GM21526 (cell line): ENCODE data around the gene GJA3.
A peak's percentile ranks its signal among the peaks of the same experiment; 100 is the strongest.

Source experiments
- ATAC-seq: cut with Tn5 transposase; IDR thresholded peaks from one replicate; pipeline ENCODE4 v1.9.1; 2021; ENCODE audit warnings: moderate library complexity; ENCODE audit not compliant: unreplicated experiment, low FRiP score

GJA3 gene

DNA sequence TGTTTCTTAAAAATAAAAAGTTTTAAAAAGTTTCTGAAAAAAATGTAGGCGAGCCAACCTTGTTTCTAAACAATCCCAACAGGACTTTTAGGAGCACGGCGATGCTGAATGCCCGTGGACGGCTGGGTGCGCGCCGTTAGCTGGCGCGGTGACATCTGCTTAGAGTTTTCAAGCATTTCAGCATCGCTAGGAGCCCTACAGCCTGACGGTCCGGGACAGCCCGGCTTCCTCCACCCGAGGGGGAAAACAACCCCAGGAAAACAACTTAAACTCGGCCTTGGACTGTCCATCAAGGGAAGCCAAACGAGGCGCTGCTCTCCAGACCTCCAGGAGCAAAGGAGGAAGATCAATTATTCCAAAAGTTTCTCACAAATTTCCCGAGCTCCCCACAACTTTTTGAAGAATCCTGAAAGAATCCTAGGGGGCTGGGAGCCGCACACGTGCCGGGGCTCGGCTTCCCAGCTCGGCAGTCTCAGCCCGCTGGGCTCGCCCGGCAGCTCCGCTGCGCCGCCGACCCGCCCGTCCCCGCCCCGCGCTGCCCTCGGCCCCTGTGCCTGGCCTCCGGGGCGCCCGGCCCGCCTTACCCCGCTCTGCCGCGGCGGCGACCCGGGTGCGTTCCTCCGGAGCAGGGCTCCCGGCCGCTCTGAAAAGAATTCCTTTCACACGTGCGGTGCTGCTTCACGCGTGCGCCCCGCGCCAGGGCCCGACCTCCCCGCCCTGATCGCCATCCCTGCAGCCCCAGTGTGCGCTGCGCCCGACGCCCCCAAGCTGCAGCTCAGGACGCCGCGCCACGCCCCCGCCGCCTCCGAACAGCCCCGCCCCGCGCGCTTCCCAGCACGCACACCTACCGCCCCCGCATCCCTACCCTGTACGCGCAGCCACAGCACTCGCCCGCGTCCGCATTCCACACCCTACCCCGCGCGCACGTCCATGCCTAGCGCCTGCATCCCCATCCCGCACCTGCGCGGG, at the start of gene GJA3:
TSS of gene GJA3 (minus strand) at position 747 of the 969 bp plus-strand sequence. CDS start 17,764 bp downstream, outside the sequence.
- peak; percentile 48 for ATAC-seq

DNA sequence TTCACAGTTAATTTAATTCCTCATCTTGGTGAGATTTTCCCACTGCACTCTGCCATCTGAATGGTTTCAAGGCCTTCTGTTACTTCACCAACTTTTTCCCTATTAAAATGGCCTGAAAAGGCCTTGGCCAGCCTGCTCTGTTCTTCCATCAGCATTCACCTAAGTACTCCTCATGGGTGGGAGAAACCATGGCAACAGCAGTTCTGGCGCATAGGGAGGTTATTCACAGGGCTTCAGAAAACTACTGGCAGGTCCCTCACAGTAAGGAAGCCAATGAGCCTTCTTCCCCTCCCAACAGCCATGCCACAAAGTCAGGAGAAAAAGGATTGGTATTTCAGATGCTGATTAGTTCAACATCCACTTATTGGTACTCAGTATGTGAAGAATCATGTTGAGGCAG, 49.1 kb upstream of the GJA3 start:
- no peak for ATAC-seq

GRCh38 chr13:20206698-20207235, 45.9 kb upstream of the GJA3 start:
- no peak for ATAC-seq

DNA sequence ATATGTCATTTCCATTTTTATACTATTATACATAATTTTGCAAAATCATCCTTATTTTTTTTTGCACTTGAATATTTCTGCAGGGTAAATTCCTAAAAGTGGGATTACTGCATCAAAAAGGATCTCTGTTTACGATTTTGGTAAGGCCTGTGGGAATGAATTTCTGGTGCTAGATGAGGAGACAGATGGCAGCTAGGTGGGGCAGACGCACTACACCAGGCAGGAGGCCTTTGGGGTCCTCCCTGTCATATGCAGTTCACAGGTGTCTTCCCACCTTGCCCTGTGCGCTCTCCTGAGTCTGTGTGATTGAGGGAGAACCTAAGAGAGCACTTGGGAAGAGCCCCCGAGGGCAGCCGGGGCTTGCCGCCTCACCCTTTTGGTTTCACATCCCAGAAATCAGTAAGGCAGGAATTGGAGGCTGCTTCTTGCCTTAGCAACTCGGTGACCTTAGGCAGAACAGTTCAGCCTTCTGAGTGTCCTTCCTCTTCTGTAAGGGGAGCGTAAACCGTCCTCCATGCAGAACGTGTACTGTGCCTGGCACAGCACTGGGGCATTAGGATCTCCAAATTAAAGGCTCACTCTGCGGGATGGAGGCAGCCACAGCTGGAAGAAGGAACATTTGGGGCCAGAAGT, 45.3 kb upstream of the GJA3 start:
- ATAC-seq: no peak

DNA sequence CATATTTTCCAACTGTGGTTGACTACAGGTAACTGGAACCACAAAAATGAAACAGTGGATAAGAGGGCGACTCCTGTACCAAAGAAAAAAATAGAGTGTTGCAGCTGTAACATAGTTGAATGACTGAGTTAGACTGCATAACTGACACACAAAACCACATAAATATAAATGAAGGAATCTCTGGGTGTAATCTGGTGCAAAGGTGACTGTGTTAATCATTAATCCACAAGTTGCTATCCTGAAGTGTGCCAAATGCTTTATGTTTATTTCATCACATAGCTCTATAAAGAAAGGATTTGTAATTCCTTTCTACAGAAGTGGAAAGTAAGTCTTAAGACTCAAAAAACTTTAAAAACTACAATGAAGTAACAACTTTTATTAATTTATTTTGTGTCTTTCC, 37.9 kb upstream of the GJA3 start:
- ATAC-seq: no peak

DNA sequence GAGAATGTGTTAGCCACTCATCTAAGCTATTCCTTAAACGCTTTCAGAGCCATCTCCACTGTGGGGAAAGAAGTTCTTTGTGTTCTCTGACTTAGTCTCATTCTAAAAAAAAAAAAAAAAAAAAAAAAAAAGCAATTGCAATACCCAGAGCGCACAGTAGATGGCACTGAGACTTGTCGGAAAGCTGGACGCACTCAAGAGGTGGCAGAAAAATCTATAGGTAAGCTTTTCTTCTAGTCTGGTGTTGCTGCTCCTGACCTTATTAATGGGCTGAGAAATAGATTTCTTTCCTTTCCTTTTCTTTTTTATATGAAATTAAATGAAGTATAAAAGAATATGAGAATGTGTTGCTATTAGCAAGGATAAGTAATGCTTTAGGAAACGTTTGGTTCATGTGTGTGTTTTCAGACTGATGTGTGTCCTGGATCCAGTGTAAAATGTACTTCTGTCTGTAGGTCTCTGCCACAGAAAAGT, 36.5 kb upstream of the GJA3 start:
- ATAC-seq: no peak

DNA sequence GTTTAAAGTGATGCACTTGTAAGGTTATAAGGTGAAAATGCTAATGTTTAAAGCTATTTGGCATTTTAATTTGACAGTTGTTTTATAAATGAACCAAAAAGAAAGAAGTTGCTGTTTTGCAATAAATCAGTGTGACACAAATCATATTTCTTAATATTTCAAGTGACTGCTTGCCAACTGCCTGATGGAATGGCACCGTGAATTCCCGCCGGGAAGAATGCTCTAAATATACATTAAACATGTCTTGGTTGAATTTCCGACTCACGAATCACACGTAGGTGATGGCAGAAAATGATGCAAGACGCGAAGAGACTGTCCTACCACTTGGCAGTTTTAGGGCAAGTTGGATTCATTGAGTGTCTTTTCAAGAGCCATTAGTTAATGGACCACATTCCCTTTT, 34.9 kb upstream of the GJA3 start:
- no peak for ATAC-seq

- no peak for ATAC-seq
Measured at GRCh38 chr13:20193907-20194631, 33.2 kb upstream of the GJA3 start.

- ATAC-seq: no peak
Measured at GRCh38 chr13:20193162-20193906, 32.5 kb upstream of the GJA3 start.

DNA sequence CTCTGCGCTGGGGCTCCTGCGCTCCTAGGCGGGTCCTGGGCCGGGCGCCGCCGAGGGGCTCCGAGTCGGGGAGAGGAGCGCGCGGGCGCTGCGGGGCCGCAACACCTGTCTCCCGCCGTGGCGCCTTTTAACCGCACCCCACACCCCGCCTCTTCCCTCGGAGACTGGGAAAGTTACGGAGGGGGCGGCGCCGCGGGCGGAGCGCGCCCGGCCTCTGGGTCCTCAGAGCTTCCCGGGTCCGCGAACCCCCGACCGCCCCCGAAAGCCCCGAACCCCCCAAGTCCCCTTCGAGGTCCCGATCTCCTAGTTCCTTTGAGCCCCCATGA, 31.9 kb upstream of the GJA3 start, which contains the start of gene GJB2:
TSS of gene GJB2 (minus strand) at position 103 of the 326 bp plus-strand sequence. CDS start 3,357 bp downstream, outside the sequence.
- ATAC-seq: no peak

GRCh38 chr13:20192158-20192835, 31.4 kb upstream of the GJA3 start:
- ATAC-seq: no peak

DNA sequence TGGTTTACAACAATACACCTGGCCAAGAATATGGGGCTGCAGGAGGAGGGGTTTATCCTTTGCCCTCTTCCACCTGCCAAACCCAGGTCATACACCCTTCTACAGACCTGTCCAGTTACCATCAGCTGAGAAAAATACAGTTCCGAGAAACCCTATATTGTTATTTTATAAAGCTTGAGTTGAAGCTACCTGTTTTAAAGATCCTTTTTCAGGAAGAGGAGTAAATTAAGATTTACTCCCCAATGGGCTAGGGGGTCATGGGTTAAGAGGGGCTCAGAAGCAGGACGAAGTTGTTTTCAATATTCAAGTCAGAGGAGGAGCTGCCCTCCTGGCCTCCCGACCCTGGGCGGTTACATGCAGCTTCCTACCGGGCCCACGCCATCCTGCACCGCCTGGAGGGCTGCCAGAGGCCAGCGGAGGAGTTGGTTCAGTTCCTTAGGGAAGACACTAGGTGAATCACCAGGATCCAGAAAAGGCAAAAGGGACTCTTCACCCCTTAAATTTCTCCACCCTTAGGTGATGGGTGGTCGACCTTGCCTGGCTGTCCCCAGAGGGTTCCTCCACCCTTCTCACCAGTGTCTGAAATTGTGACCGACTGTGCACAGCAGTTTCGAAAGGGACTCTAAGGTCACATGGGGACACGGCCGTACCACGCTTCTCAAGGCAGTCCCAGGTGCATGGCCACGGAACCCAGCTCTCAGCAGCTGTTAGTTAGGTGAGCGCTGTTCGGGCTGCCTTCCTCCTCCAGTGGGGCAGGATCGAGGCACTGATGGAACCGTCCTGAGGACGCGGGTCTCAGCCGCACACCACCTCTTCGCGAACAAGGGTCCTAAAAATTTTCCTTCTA, 30.7 kb upstream of the GJA3 start:
- ATAC-seq: no peak

DNA sequence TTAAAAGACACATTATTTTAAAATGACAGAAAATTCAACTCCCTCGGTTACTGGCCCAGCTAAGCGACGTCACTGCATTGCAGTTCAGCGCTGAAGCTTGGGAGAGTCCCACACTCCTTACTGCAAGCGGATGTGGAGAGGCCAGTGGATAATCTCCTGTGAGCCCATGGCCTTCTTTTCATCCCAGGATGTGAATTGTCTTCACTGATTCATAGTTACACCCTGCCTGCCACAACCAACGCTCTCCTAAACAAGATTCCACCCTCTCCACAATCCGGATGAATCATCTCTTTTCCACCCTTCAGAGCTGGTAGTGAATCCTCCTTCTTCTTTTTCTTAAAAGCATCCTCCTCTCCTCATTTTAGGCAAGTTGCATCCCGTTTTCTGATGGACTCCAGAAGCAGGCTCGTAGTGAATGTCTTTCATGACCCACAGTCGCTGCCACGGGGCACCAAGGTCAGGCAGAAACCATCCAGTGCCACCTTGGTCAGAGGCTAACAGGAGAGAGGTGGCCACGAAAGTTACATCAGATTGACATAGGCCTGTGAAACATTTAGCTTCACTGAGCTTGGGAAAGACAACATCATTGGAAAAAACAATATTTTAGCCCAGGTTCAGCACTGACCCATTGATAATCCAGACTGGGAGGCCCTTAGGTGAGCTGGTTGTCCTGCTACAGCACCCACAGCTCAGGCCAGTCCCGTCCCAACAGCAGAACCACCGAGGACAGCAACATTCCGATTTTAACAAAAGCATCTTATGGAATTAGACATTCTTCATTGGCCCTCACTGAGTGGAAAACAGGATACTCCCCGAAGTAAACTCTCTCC, 29.8 kb upstream of the GJA3 start:
- ATAC-seq: no peak

DNA sequence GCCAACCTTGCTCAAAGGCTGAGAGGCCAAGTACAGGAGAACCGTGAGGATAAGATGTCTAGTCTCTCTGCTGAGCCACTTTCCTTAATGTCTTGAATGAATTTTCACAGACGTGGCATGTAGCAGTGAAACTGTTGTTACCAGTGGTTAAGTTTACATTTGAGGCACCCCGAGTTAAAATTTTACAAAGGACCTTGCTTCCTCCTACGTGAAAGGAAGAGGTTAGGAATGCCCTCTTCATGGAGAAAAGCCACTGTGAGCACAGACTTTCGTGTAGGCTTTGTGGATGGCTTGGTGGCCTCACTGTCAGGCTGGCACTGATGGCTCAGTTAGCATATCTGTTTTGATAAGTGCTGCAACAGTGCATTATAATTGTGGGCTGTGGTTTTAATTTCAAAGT, 29.2 kb upstream of the GJA3 start:
- no peak for ATAC-seq

DNA sequence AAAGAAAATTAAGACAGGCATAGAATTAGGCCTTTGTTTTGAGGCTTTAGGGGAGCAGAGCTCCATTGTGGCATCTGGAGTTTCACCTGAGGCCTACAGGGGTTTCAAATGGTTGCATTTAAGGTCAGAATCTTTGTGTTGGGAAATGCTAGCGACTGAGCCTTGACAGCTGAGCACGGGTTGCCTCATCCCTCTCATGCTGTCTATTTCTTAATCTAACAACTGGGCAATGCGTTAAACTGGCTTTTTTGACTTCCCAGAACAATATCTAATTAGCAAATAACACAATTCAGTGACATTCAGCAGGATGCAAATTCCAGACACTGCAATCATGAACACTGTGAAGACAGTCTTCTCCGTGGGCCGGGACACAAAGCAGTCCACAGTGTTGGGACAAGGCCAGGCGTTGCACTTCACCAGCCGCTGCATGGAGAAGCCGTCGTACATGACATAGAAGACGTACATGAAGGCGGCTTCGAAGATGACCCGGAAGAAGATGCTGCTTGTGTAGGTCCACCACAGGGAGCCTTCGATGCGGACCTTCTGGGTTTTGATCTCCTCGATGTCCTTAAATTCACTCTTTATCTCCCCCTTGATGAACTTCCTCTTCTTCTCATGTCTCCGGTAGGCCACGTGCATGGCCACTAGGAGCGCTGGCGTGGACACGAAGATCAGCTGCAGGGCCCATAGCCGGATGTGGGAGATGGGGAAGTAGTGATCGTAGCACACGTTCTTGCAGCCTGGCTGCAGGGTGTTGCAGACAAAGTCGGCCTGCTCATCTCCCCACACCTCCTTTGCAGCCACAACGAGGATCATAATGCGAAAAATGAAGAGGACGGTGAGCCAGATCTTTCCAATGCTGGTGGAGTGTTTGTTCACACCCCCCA, 28.1 kb upstream of the GJA3 start:
- ATAC-seq: no peak

- no peak for ATAC-seq
Measured at GRCh38 chr13:20186771-20187170, 25.9 kb upstream of the GJA3 start.
